ENCODE results near the gene PIERCE2. TPM values are rescaled to one million over a fixed set of nuclear protein-coding genes. Genes with fewer than 3 reads are reported as not detected.
"Not testable (repeated sequence)": the region's sequence is repeated elsewhere in the genome, so short reads cannot be mapped to it uniquely, and the experiment has no call there.

The PIERCE2 gene
- total and polyA plus RNA-seq, 2 experiments from 2014 or later, result 7.7 to 11.0 TPM

- TF ChIP-seq CTCF (IDR thresholded peaks at IDR 0.05; ENCODE audit: low read depth, low read length), result peak; percentile 69
- no peaks in the 10 kb centered on the region for H3K27me3 ChIP-seq
- no peak overlapping the region for H3K4me3 ChIP-seq
- H3K4me1 ChIP-seq (ENCODE audit: low read depth), result no peaks in the 10 kb centered on the region
- no peak overlapping the region for H3K27ac ChIP-seq
- H3K36me3 ChIP-seq, result no peaks in the 10 kb centered on the region
- H3K9me3 ChIP-seq (ENCODE audit: low read depth), result no peaks in the 10 kb centered on the region
- peak; percentile 59 to 76 for DNase-seq (ENCODE audit: low read depth in 1 of 2, low spot score in 1 of 2)
Measured at GRCh38 chr15:55434989-55435825, 26.9 kb downstream of the PIERCE2 start.

GRCh38 chr15:55443141-55443540 is 34.8 kb downstream of the PIERCE2 start:
- DNase-seq (ENCODE audit: low read depth in 1 of 2, low spot score in 1 of 2); H3K27ac ChIP-seq; H3K36me3 ChIP-seq; H3K27me3 ChIP-seq; H3K4me1 ChIP-seq (ENCODE audit: low read depth); H3K9me3 ChIP-seq (ENCODE audit: low read depth); H3K4me3 ChIP-seq: not testable (repeated sequence)

- H3K9me3 ChIP-seq (ENCODE audit: low read depth); H3K4me3 ChIP-seq; H3K4me1 ChIP-seq (ENCODE audit: low read depth); DNase-seq (ENCODE audit: low read depth in 1 of 2, low spot score in 1 of 2); H3K36me3 ChIP-seq; H3K27me3 ChIP-seq; H3K27ac ChIP-seq: not testable (repeated sequence)
Measured at GRCh38 chr15:55445936-55446335, 37.6 kb downstream of the PIERCE2 start.

- H3K36me3 ChIP-seq; H3K27me3 ChIP-seq; DNase-seq (ENCODE audit: low read depth in 1 of 2, low spot score in 1 of 2); H3K27ac ChIP-seq; H3K9me3 ChIP-seq (ENCODE audit: low read depth); H3K4me1 ChIP-seq (ENCODE audit: low read depth); H3K4me3 ChIP-seq: not testable (repeated sequence)
Measured at GRCh38 chr15:55446379-55447029, 38.2 kb downstream of the PIERCE2 start.

- not testable (repeated sequence) for H3K9me3 ChIP-seq (ENCODE audit: low read depth); H3K36me3 ChIP-seq; H3K4me1 ChIP-seq (ENCODE audit: low read depth); H3K27me3 ChIP-seq; H3K4me3 ChIP-seq; DNase-seq (ENCODE audit: low read depth in 1 of 2, low spot score in 1 of 2); H3K27ac ChIP-seq
Measured at GRCh38 chr15:55447030-55447394, 38.7 kb downstream of the PIERCE2 start.

GRCh38 chr15:55457401-55458022 is 49.2 kb downstream of the PIERCE2 start:
- Histone ChIP-seq H3K9me3 (ENCODE audit: low read depth) (no peaks in the 10 kb centered on the region), H3K27me3 (no peaks in the 10 kb centered on the region), H3K4me3 (no peak overlapping the region), H3K36me3 (no peaks in the 10 kb centered on the region), H3K27ac (no peak overlapping the region), H3K4me1 (ENCODE audit: low read depth) (no peaks in the 10 kb centered on the region)
- no peak for DNase-seq (ENCODE audit: low read depth in 1 of 2, low spot score in 1 of 2)
- TF ChIP-seq CTCF (IDR thresholded peaks at IDR 0.05; ENCODE audit: low read depth, low read length), result no peak

GRCh38 chr15:55461447-55461846 is 53.2 kb downstream of the PIERCE2 start:
- H3K4me1 ChIP-seq (ENCODE audit: low read depth), result no peaks in the 10 kb centered on the region
- DNase-seq (ENCODE audit: low read depth in 1 of 2, low spot score in 1 of 2), result no peak
- no peak for TF ChIP-seq CTCF (IDR thresholded peaks at IDR 0.05; ENCODE audit: low read depth, low read length)
- no peaks in the 10 kb centered on the region for H3K9me3 ChIP-seq (ENCODE audit: low read depth)
- no peak overlapping the region for H3K4me3 ChIP-seq
- no peaks in the 10 kb centered on the region for H3K27me3 ChIP-seq
- H3K27ac ChIP-seq, result no peak overlapping the region
- H3K36me3 ChIP-seq, result no peaks in the 10 kb centered on the region
